PC-3 (cell line): ENCODE data around the gene PCSK5. TPM values are rescaled to one million over a fixed set of nuclear protein-coding genes. Genes with fewer than 3 reads are reported as not detected.

Experiments used
- ATAC-seq: fragments of 200-7000 bp; cut with Tn5 transposase; 2 replicates; pipeline ENCODE4 v1.9.1; 2020; ENCODE audit warnings: mild to moderate bottlenecking, moderate library complexity
- BruUV-seq: library from RNA; stranded (reverse); fragments of 400-500 nt; replicated peaks from 2 replicates; lab custom pipeline; 2021; lab: Mats Ljungman, UMichigan
- CTCF ChIA-PET: fragments of 300-600 bp; sonication (Branson Sonifier 250); formaldehyde crosslinking; loops from one replicate; lab custom pipeline; 2022; ENCODE audit warnings: antibody characterized with exemption; lab: Charles Lee
- POLR2A ChIA-PET: fragments of 300-600 bp; sonication (Branson Sonifier 250); formaldehyde crosslinking; loops from one replicate; lab custom pipeline; 2022; ENCODE audit warnings: antibody characterized with exemption; ENCODE audit not compliant: unreplicated experiment; lab: Charles Lee
- DNase-seq: peaks from one replicate; pipeline ENCODE4 v3.0.0-alpha.2; 2015
- H2AFZ ChIP-seq: fragments of 300-600 bp; sonication (generic); 2 replicates; pipeline ENCODE4 v1.6.0; 2016; ENCODE audit warnings: antibody characterized with exemption, low read length
- H3F3A ChIP-seq: fragments of 300-600 bp; sonication (generic); one replicate; pipeline ENCODE4 v1.6.0; 2017; ENCODE audit warnings: antibody characterized with exemption, low read length, control low read depth, mild to moderate bottlenecking; ENCODE audit not compliant: unreplicated experiment
- H3K27ac ChIP-seq: fragments of 300-600 bp; sonication (generic); 2 replicates; pipeline ENCODE4 v1.5.1; 2016; ENCODE audit warnings: mild to moderate bottlenecking, low read length
- H3K27me3 ChIP-seq: fragments of 300-600 bp; sonication (generic); 2 replicates; pipeline ENCODE4 v1.6.1; 2016; ENCODE audit warnings: low read length, mixed read lengths
- H3K36me3 ChIP-seq: fragments of 300-600 bp; sonication (generic); 2 replicates; pipeline ENCODE4 v1.6.1; 2016; ENCODE audit warnings: low read depth, mixed run types, low read length, mixed read lengths
- H3K4me1 ChIP-seq: fragments of 300-600 bp; sonication (generic); 2 replicates; pipeline ENCODE4 v1.5.1; 2016; ENCODE audit warnings: low read length; ENCODE audit not compliant: insufficient read depth
- H3K4me2 ChIP-seq: fragments of 300-600 bp; sonication (generic); 2 replicates; pipeline ENCODE4 v1.6.0; 2016; ENCODE audit warnings: low read length
- H3K4me3 ChIP-seq: fragments of 300-600 bp; sonication (generic); 2 replicates; pipeline ENCODE4 v1.5.1; 2016; ENCODE audit warnings: mild to moderate bottlenecking, low read length, mixed read lengths
- H3K79me2 ChIP-seq: fragments of 300-600 bp; sonication (generic); 2 replicates; pipeline ENCODE4 v1.6.1; 2017; ENCODE audit warnings: low read length, mixed read lengths
- H3K9ac ChIP-seq: fragments of 300-600 bp; sonication (generic); 2 replicates; pipeline ENCODE4 v1.6.0; 2016; ENCODE audit warnings: mild to moderate bottlenecking, low read length
- H3K9me2 ChIP-seq: fragments of 300-600 bp; sonication (generic); replicated peaks from 2 replicates; pipeline ENCODE4 v1.6.1; 2016; ENCODE audit warnings: mixed run types, low read length, mixed read lengths
- H3K9me3 ChIP-seq: fragments of 300-600 bp; sonication (generic); 2 replicates; pipeline ENCODE4 v1.6.1; 2016; ENCODE audit warnings: low read length, mixed read lengths
- H4K20me1 ChIP-seq: fragments of 300-600 bp; sonication (generic); 2 replicates; pipeline ENCODE4 v1.6.1; 2016; ENCODE audit warnings: low read length, mixed read lengths
- EZH2 ChIP-seq: fragments of 300-600 bp; sonication (generic); IDR thresholded peaks from one replicate; pipeline ENCODE4 v1.6.1; 2017; ENCODE audit warnings: antibody characterized with exemption, mild to moderate bottlenecking, low read length; ENCODE audit not compliant: unreplicated experiment
- EZH2phosphoT487 ChIP-seq: fragments of 300-600 bp; sonication (generic); IDR thresholded peaks from 2 replicates; pipeline ENCODE4 v1.6.1; 2018; ENCODE audit warnings: mild to moderate bottlenecking, antibody characterized with exemption, low read length, borderline replicate concordance
- intact Hi-C: fragments of 100-400 bp; cut with micrococcal nuclease; formaldehyde crosslinking; loops from 2 replicates; pipeline ENCODE4 v1.9.0; 2023
- total RNA-seq: library from RNA; depleted of rRNA; stranded (reverse); fragments of >200 nt; gene quantifications from 2 replicates; pipeline ENCODE4 v1.2.3, GENCODE V29; 2014
- TF ChIP-seq, protein P1 (sequence below): fragments of 300-600 bp; sonication (generic); conservative IDR thresholded peaks from 2 replicates; pipeline ENCODE4 v1.5.1; 2017; ENCODE audit warnings: antibody characterized with exemption, low read depth, mild to moderate bottlenecking, low read length

PCSK5 gene
- total RNA-seq, 1 experiment from 2014 or later = not detected

DNA sequence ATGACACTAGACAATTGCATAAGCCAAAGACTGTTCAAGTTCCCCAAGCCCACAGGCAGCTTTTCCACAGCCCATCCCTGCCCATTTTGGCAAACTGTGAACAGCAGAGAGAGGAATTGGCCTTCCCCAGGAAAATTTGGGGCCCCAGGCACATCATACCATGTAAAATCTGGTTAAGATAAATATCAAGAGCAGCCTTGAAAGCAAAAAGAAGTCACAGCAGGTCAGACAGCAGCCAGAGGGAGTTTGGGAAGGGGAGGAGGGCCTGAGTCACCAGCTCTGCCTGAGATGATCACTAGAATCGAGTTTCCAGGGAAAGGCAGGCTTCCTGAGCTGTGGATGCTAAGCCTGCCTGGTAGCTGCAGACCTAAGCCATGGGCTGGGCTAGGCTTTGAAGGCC, 324.6 kb downstream of the PCSK5 start:
- Histone ChIP-seq H3K79me2 (no peaks in the 10 kb centered on the region), H3K27ac (no peak overlapping the region), H3F3A (no peaks in the 10 kb centered on the region), H3K9ac (no peak overlapping the region), H3K4me2 (no peak overlapping the region), H3K9me2 (no peaks in the 10 kb centered on the region), H3K27me3 (no peaks in the 10 kb centered on the region), H2AFZ (no peak overlapping the region), H3K4me3 (no peak overlapping the region), H3K9me3 (no peaks in the 10 kb centered on the region), H3K36me3 (no peaks in the 10 kb centered on the region), H4K20me1 (no peaks in the 10 kb centered on the region), H3K4me1 (no peaks in the 10 kb centered on the region)
- CTCF ChIA-PET = no interaction called here
- TF ChIP-seq, protein P1, sequence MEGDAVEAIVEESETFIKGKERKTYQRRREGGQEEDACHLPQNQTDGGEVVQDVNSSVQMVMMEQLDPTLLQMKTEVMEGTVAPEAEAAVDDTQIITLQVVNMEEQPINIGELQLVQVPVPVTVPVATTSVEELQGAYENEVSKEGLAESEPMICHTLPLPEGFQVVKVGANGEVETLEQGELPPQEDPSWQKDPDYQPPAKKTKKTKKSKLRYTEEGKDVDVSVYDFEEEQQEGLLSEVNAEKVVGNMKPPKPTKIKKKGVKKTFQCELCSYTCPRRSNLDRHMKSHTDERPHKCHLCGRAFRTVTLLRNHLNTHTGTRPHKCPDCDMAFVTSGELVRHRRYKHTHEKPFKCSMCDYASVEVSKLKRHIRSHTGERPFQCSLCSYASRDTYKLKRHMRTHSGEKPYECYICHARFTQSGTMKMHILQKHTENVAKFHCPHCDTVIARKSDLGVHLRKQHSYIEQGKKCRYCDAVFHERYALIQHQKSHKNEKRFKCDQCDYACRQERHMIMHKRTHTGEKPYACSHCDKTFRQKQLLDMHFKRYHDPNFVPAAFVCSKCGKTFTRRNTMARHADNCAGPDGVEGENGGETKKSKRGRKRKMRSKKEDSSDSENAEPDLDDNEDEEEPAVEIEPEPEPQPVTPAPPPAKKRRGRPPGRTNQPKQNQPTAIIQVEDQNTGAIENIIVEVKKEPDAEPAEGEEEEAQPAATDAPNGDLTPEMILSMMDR = no peak
- TF ChIP-seq EZH2phosphoT487 = no peak
- TF ChIP-seq EZH2 = no peak
- no peak for DNase-seq
- intact Hi-C loops = no loop called here
- ATAC-seq = no peak
- BruUV-seq = no TSS peak
- POLR2A ChIA-PET = no interaction called here

DNA sequence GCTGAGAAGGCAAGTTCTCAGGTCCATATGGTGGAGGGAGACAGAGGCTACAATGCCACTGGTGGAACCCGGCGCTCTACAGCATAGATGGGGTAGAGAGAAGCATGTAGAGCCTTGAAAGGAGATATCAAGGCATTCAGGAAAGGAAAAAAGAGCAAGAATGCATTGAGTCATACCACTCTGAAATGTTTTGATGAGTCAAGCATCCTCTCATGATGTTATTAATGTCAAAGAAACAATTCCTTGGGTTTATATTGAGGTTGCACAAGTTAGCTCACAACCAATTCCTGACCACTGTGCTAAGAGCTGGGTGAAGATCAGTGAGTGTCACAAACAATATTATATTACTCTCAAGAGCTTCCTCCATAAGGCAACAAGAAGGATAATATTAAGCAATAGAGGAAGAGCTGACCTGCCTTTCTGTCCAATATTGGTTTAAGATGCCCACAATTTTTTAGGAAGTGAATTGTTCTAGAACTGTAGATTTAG, 325.7 kb downstream of the PCSK5 start:
- Histone ChIP-seq H3K9me2 (no peaks in the 10 kb centered on the region), H3K4me3 (no peak overlapping the region), H3K27me3 (no peaks in the 10 kb centered on the region), H3K9ac (no peak overlapping the region), H3K79me2 (no peaks in the 10 kb centered on the region), H4K20me1 (no peaks in the 10 kb centered on the region), H3F3A (no peaks in the 10 kb centered on the region), H3K27ac (no peak overlapping the region), H3K4me1 (no peaks in the 10 kb centered on the region), H3K9me3 (no peaks in the 10 kb centered on the region), H3K4me2 (no peak overlapping the region), H2AFZ (no peak overlapping the region), H3K36me3 (no peaks in the 10 kb centered on the region)
- CTCF ChIA-PET = no interaction called here
- intact Hi-C loops = no loop called here
- ATAC-seq (no peak), DNase-seq (peak; percentile 5)
- BruUV-seq = no TSS peak
- POLR2A ChIA-PET = no interaction called here
- TF ChIP-seq, protein P1 = no peak
- TF ChIP-seq EZH2 (no peak), EZH2phosphoT487 (no peak)

DNA sequence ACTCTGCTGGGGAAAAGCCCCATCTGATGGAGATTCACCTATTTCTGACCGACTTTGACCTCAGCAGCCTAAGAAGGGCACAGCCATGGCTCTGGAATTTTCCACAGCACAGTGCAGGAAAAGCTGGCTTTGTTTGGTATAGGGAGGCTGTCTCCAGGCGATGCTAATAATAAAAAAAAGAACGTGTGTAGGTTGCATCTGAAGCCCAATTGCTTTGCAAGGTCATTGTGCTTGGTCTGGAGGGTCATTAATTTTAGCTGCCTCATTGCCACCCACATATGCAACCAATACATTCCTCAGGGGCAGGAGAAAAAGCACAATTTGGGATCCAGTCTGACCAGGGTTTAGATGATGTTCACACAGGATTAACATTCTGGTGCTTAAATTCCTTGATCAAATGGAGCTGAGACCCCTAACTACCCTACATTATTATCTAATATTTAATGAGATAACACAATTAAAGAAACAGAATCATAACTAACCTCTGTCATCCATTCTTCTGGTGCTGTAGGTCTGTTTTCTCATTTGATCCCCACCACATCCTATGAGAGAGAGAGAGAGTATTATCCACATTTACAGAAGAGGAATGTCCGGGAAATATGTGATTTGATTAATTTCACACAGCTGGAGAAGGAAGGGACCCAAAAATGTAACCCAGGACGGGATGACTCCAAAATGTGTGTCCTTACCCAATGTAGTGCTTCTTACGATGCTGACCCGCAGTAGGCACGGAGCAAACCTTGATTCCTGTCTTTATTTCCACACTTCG, 327.8 kb downstream of the PCSK5 start:
- H3K4me2 ChIP-seq = no peak overlapping the region
- intact Hi-C loops = no loop called here
- CTCF ChIA-PET = no interaction called here

More for the DNA sequence above, 327.8 kb downstream of the PCSK5 start:
- no peak for ATAC-seq
- DNase-seq = no peak
- no peak overlapping the region for H2AFZ ChIP-seq
- POLR2A ChIA-PET = interaction anchor here (0.6 kb wide), 1 partner anchor 1196 kb away, joined by 4 read pairs; no protein-coding TSS in a partner anchor
- TF ChIP-seq, protein P1 = no peak
- TF ChIP-seq EZH2 (no peak), EZH2phosphoT487 (no peak)
- no peaks in the 10 kb centered on the region for H3K27me3 ChIP-seq
- no peaks in the 10 kb centered on the region for H3K4me1 ChIP-seq
- no peak overlapping the region for H3K9ac ChIP-seq
- H3K9me3 ChIP-seq = no peaks in the 10 kb centered on the region
- no peaks in the 10 kb centered on the region for H3F3A ChIP-seq
- H4K20me1 ChIP-seq = no peaks in the 10 kb centered on the region
- H3K79me2 ChIP-seq = no peaks in the 10 kb centered on the region
- H3K36me3 ChIP-seq = no peaks in the 10 kb centered on the region
- H3K9me2 ChIP-seq = no peaks in the 10 kb centered on the region
- H3K27ac ChIP-seq = no peak overlapping the region
- no peak overlapping the region for H3K4me3 ChIP-seq
- BruUV-seq = no TSS peak
